HCT116 (cell line): ENCODE results near the gene PLAAT2. TPM values are rescaled to one million over a fixed set of nuclear protein-coding genes. Genes with fewer than 3 reads are reported as not detected.

ENCODE experiments used
- ATAC-seq: fragments of 200-7000 bp; cut with Tn5 transposase; 2 replicates; pipeline ENCODE4 v1.9.1; 2020; ENCODE audit warnings: mild to moderate bottlenecking, moderate library complexity
- BruUV-seq: library from RNA; stranded (reverse); fragments of 400-500 nt; replicated peaks from 2 replicates; lab custom pipeline; 2021; lab: Mats Ljungman, UMichigan
- CTCF ChIA-PET: fragments of 300-600 bp; sonication (Branson Sonifier 250); formaldehyde crosslinking; loops from one replicate; lab custom pipeline; 2021; ENCODE audit warnings: antibody characterized with exemption; lab: Charles Lee
- POLR2A ChIA-PET: fragments of 300-600, 350-600 bp; sonication (Branson Sonifier 250); formaldehyde crosslinking; loops from one replicate; lab custom pipeline; 2021; ENCODE audit warnings: antibody characterized with exemption; lab: Charles Lee
- RAD21 ChIA-PET, 2 experiments: fragments of 300-600 bp; sonication (Branson Sonifier 250); formaldehyde crosslinking; loops; one replicate each; lab custom pipeline; 2023; ENCODE audit warnings: low total read pairs in 2 of 2; ENCODE audit not compliant: uncharacterized antibody in 2 of 2, unreplicated experiment in 2 of 2, low non-redundant PET in 1 of 2; lab: Charles Lee
- DNase-seq: peaks from one replicate; pipeline ENCODE4 v3.0.0-alpha.2; 2010; ENCODE audit warnings: low read depth, low spot score
- H2AFZ ChIP-seq: fragments of 200-600 bp; shearing (Covaris generic), sonication (generic); 2 replicates; pipeline ENCODE4 v1.6.1; 2017; ENCODE audit warnings: low read depth, mixed run types, mixed read lengths, antibody characterized with exemption, low read length; ENCODE audit not compliant: poor library complexity, severe bottlenecking
- H3K27ac ChIP-seq: 2 replicates; pipeline ENCODE4 v1.5.1; 2012; ENCODE audit warnings: low read depth, low read length
- H3K27me3 ChIP-seq: fragments of 200-600 bp; sonication (generic); 2 replicates; pipeline ENCODE4 v1.6.1; 2016; ENCODE audit warnings: mixed run types, low read length, mixed read lengths; ENCODE audit not compliant: insufficient read depth
- H3K36me3 ChIP-seq, 2 experiments: fragments of 200-500 bp in 1 of 2; fragments of 200-600 bp in 1 of 2; sonication (Bioruptor generic) in 1 of 2; sonication (generic) in 1 of 2; 2 replicates each; pipeline versions ENCODE4 v1.5.1 to v1.6.1; 2014 to 2016; ENCODE audit warnings: low read length in 2 of 2, inconsistent platforms in 1 of 2, mixed read lengths in 1 of 2, mixed run types in 1 of 2; ENCODE audit not compliant: insufficient read depth in 2 of 2, control insufficient read depth in 1 of 2
- H3K4me1 ChIP-seq, 2 experiments: fragments of 200-600 bp in 1 of 2; sonication (generic) in 1 of 2; 2 replicates each; pipeline versions ENCODE4 v1.5.1 to v1.6.1; 2012 to 2017; ENCODE audit warnings: low read length in 2 of 2, inconsistent platforms in 1 of 2, mild to moderate bottlenecking in 1 of 2, mixed read lengths in 1 of 2, mixed run types in 1 of 2, moderate library complexity in 1 of 2; ENCODE audit not compliant: insufficient read depth in 2 of 2, control insufficient read depth in 1 of 2
- H3K4me2 ChIP-seq: fragments of 200-600 bp; sonication (generic); 2 replicates; pipeline ENCODE4 v1.6.1; 2017; ENCODE audit warnings: mixed run types, low read length, mixed read lengths
- H3K4me3 ChIP-seq, 2 experiments: fragments of 200-600 bp in 1 of 2; sonication (generic) in 1 of 2; replicated peaks in 1 of 2; 2 replicates each; pipeline ENCODE4 v1.5.1; 2011 to 2016; ENCODE audit warnings: low read length in 2 of 2, control low read depth in 1 of 2, low read depth in 1 of 2, mild to moderate bottlenecking in 1 of 2, mixed read lengths in 1 of 2, mixed run types in 1 of 2
- H3K79me2 ChIP-seq: fragments of 200-600 bp; sonication (generic); 2 replicates; pipeline ENCODE4 v1.6.1; 2017; ENCODE audit warnings: mild to moderate bottlenecking, mixed run types, low read length, moderate library complexity, mixed read lengths; ENCODE audit not compliant: insufficient read depth
- H3K9ac ChIP-seq: fragments of 200-600 bp; sonication (generic); 2 replicates; pipeline ENCODE4 v1.6.1; 2016; ENCODE audit warnings: low read length, mixed read lengths
- H3K9me2 ChIP-seq: fragments of 200-600 bp; sonication (generic), shearing (Covaris generic); 2 replicates; pipeline ENCODE4 v1.6.1; 2017; ENCODE audit warnings: mixed run types, mild to moderate bottlenecking, moderate library complexity; ENCODE audit not compliant: insufficient read depth
- H3K9me3 ChIP-seq, 2 experiments: fragments of 200-500 bp in 1 of 2; fragments of 200-600 bp in 1 of 2; sonication (Bioruptor generic) in 1 of 2; sonication (generic) in 1 of 2; 2 replicates each; pipeline ENCODE4 v1.6.1; 2014 to 2017; ENCODE audit warnings: low read length in 2 of 2, mixed read lengths in 2 of 2, inconsistent platforms in 1 of 2, low read depth in 1 of 2, mild to moderate bottlenecking in 1 of 2, mixed run types in 1 of 2, moderate library complexity in 1 of 2; ENCODE audit not compliant: control insufficient read depth in 1 of 2, insufficient read depth in 1 of 2
- H4K20me1 ChIP-seq: fragments of 200-600 bp; sonication (generic), shearing (Covaris generic); 2 replicates; pipeline ENCODE4 v1.6.1; 2017; ENCODE audit warnings: mixed run types, mild to moderate bottlenecking, moderate library complexity; ENCODE audit not compliant: insufficient read depth
- CBX3 ChIP-seq: IDR thresholded peaks from 2 replicates; pipeline ENCODE4 v1.6.1; 2012; ENCODE audit warnings: low read depth
- CTCF ChIP-seq, 3 experiments: fragments of 200-600 bp in 1 of 3; sonication (generic) in 1 of 3; IDR thresholded peaks in 2 of 3; conservative IDR thresholded peaks in 1 of 3; 2 replicates each; pipeline ENCODE4 v1.5.1; 2012 to 2017; ENCODE audit warnings: low read depth in 2 of 3, low read length in 2 of 3, antibody characterized with exemption in 1 of 3, borderline replicate concordance in 1 of 3, control low read depth in 1 of 3, mild to moderate bottlenecking in 1 of 3, mixed read lengths in 1 of 3, mixed run types in 1 of 3, moderate library complexity in 1 of 3; ENCODE audit not compliant: insufficient read depth in 1 of 3
- EGR1 ChIP-seq: IDR thresholded peaks from 2 replicates; pipeline ENCODE4 v1.6.1; 2012; ENCODE audit warnings: low read depth
- ELF1 ChIP-seq: IDR thresholded peaks from 2 replicates; pipeline ENCODE4 v1.6.1; 2012; ENCODE audit warnings: low read depth, borderline replicate concordance
- EZH2 ChIP-seq: fragments of 200-600 bp; sonication (generic); IDR thresholded peaks from 2 replicates; pipeline ENCODE4 v1.6.1; 2017; ENCODE audit warnings: antibody characterized with exemption, mixed run types
- EZH2phosphoT487 ChIP-seq: fragments of 200-600 bp; IDR thresholded peaks from 2 replicates; pipeline ENCODE4 v1.6.1; 2018; ENCODE audit warnings: antibody characterized with exemption, borderline replicate concordance
- FOSL1 ChIP-seq: IDR thresholded peaks from 2 replicates; pipeline ENCODE4 v1.6.1; 2012; ENCODE audit warnings: low read depth
- JUND ChIP-seq: IDR thresholded peaks from 2 replicates; pipeline ENCODE4 v1.6.1; 2012
- POLR2A ChIP-seq: IDR thresholded peaks from 2 replicates; pipeline ENCODE4 v1.7.0; 2011; ENCODE audit warnings: borderline replicate concordance; ENCODE audit not compliant: insufficient read depth, insufficient read length; ENCODE audit errors: extremely low read depth
- RAD21 ChIP-seq: IDR thresholded peaks from 2 replicates; pipeline ENCODE4 v1.6.1; 2012; ENCODE audit warnings: low read depth, mild to moderate bottlenecking
- SIN3A ChIP-seq: IDR thresholded peaks from 2 replicates; pipeline ENCODE4 v1.6.1; 2012; ENCODE audit warnings: low read depth
- SP1 ChIP-seq: IDR thresholded peaks from 2 replicates; pipeline ENCODE4 v1.6.1; 2012; ENCODE audit warnings: low read depth
- YY1 ChIP-seq: IDR thresholded peaks from 2 replicates; pipeline ENCODE4 v1.6.1; 2011; ENCODE audit warnings: low read length, low read depth, moderate library complexity, mild to moderate bottlenecking; ENCODE audit not compliant: insufficient replicate concordance; ENCODE audit errors: extremely low read depth
- ZBTB33 ChIP-seq: IDR thresholded peaks from 2 replicates; pipeline ENCODE4 v1.6.1; 2011; ENCODE audit warnings: mild to moderate bottlenecking, low read length, moderate library complexity; ENCODE audit not compliant: insufficient replicate concordance; ENCODE audit errors: extremely low read depth
- ZNF274 ChIP-seq: fragments of 200-500 bp; sonication (Bioruptor generic); IDR thresholded peaks from 2 replicates; pipeline ENCODE4 v1.6.1; 2014; ENCODE audit warnings: mild to moderate bottlenecking, low read depth, low read length, inconsistent platforms
- intact Hi-C: fragments of 100-400 bp; cut with micrococcal nuclease; formaldehyde crosslinking; loops from 2 replicates; pipeline ENCODE4 v1.10.0; 2022
- total RNA-seq: library from RNA; stranded (reverse); gene quantifications from one replicate; pipeline ENCODE4 v1.2.1, GENCODE V29; 2021; ENCODE audit not compliant: unreplicated experiment
- TF ChIP-seq, protein P1 (sequence below): IDR thresholded peaks from 2 replicates; pipeline ENCODE4 v1.6.1; 2012

Gene PLAAT2
- total RNA-seq, 1 experiment from 2014 or later, result not detected

GRCh38 chr11:63506876-63507275 lies 56.3 kb downstream of the PLAAT2 start:
- no peaks in the 10 kb centered on the region for H4K20me1 ChIP-seq
- intact Hi-C loops, result loop anchor here (10.0 kb wide), 1 partner anchor 1208 kb away; no protein-coding TSS in a partner anchor
- H3K36me3 ChIP-seq, result no peaks in the 10 kb centered on the region
- POLR2A ChIA-PET, result no interaction called here
- CTCF ChIA-PET, result interaction anchor here (1.3 to 2.2 kb wide), 3 partner anchors 25 to 471 kb away, joined by 3 to 16 read pairs (median 5); no protein-coding TSS in a partner anchor
- no peak for TF ChIP-seq CTCF (IDR thresholded peaks at IDR 0.05 in 2 of 3, conservative IDR thresholded peaks at IDR 0.05 in 1 of 3; ENCODE audit: borderline replicate concordance in 1 of 3, insufficient read depth in 1 of 3, low read depth in 2 of 3, low read length in 2 of 3)
- TF ChIP-seq, protein P1, sequence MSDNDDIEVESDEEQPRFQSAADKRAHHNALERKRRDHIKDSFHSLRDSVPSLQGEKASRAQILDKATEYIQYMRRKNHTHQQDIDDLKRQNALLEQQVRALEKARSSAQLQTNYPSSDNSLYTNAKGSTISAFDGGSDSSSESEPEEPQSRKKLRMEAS, result no peak
- no peak for TF ChIP-seq JUND
- TF ChIP-seq POLR2A, result no peak
- TF ChIP-seq EGR1, result no peak
- no peak for TF ChIP-seq ZNF274
- TF ChIP-seq FOSL1, result no peak
- no peak for TF ChIP-seq EZH2
- TF ChIP-seq SP1, result no peak
- TF ChIP-seq YY1, result no peak
- no peak for TF ChIP-seq CBX3
- TF ChIP-seq EZH2phosphoT487, result no peak
- no peak for TF ChIP-seq RAD21
- TF ChIP-seq ZBTB33, result no peak
- TF ChIP-seq ELF1, result no peak
- no peak for TF ChIP-seq SIN3A
- H3K4me3 ChIP-seq, result no peak overlapping the region
- H3K9me3 ChIP-seq, result no peaks in the 10 kb centered on the region
- H3K9me2 ChIP-seq, result no peaks in the 10 kb centered on the region
- DNase-seq (no peak), ATAC-seq (no peak)
- H3K27me3 ChIP-seq, result no peaks in the 10 kb centered on the region
- no peak overlapping the region for H3K9ac ChIP-seq
- H3K4me1 ChIP-seq, result no peaks in the 10 kb centered on the region
- RAD21 ChIA-PET, result no interaction called here
- H3K79me2 ChIP-seq, result no peaks in the 10 kb centered on the region
- no peak overlapping the region for H3K27ac ChIP-seq
- no peak overlapping the region for H3K4me2 ChIP-seq
- H2AFZ ChIP-seq, result no peak overlapping the region
- no TSS peak for BruUV-seq
